ENCODE data around the gene TMPRSS7. TPM values are rescaled to one million over a fixed set of nuclear protein-coding genes. Genes with fewer than 3 reads are reported as not detected.

The TMPRSS7 gene
- total RNA-seq, 4 donors from 2014 or later: not detected

GRCh38 chr3:112130638-112130993, 96.1 kb downstream of the TMPRSS7 start:
- no peak for DNase-seq (ENCODE audit: extremely low spot score)
- no peaks in the 10 kb centered on the region for H3K27me3 ChIP-seq
- H3K36me3 ChIP-seq: no peaks in the 10 kb centered on the region
- H3K9me3 ChIP-seq: no peaks in the 10 kb centered on the region
- 84% methylated on average over 3 of the region's 3 CpGs for WGBS
- no peak overlapping the region for H3K4me3 ChIP-seq
- no peak for TF ChIP-seq POLR2A (IDR thresholded peaks at IDR 0.05; ENCODE audit: low read depth)
- no peak for TF ChIP-seq EP300 (IDR thresholded peaks at IDR 0.05)
- no peak for TF ChIP-seq POLR2AphosphoS5 (IDR thresholded peaks at IDR 0.05)
- no peak for TF ChIP-seq CTCF (IDR thresholded peaks at IDR 0.05)
- H3K4me1 ChIP-seq: peaks cover 0 to 5% (median 4%) of the 10 kb centered on the region in 4 donors
- H3K27ac ChIP-seq (replicated peaks in 1 of 4): no peak overlapping the region
- intact Hi-C loops (cut with DNase I): no loop called here

Small RNAs within 50 kb of the gene (small RNA-seq; reads per million reads assigned to genes)
- gene MIR567: 0 reads per million in 3 donors

Other genes starting within 250 kb of the TMPRSS7 start
- gene PHLDB2, start 175.5 kb upstream of the TMPRSS7 start, total RNA-seq: 100 to 1,000 TPM in 2 of 4 donors, 10 to 100 TPM in 2; 63.6 to 154 (median 107) TPM
- gene ABHD10, start 55.7 kb upstream of the TMPRSS7 start, total RNA-seq: 10 to 100 TPM in 3 of 4 donors, 1 to 10 TPM in 1; 6.5 to 15.0 (median 12.2) TPM
- 1 to 10 TPM in 2 of 4 donors, under 1 TPM in 2; 0.83 to 4.0 (median 1.3) TPM for gene TAGLN3, start 35.8 kb upstream of the TMPRSS7 start, total RNA-seq
- gene C3orf52, start 51.7 kb downstream of the TMPRSS7 start, total RNA-seq: 1 to 10 TPM; 1.7 to 3.3 (median 2.6) TPM
- gene GCSAM, start 98.5 kb downstream of the TMPRSS7 start, total RNA-seq: under 1 TPM in 1 of 4 donors, not detected in 3; 0.33 TPM

Data from esophagus muscularis mucosa (tissue), 4 donors.